ENCODE measurements around the gene BRD3.
A peak's percentile ranks its signal among the peaks of the same experiment; 100 is the strongest.

The BRD3 gene

DNA sequence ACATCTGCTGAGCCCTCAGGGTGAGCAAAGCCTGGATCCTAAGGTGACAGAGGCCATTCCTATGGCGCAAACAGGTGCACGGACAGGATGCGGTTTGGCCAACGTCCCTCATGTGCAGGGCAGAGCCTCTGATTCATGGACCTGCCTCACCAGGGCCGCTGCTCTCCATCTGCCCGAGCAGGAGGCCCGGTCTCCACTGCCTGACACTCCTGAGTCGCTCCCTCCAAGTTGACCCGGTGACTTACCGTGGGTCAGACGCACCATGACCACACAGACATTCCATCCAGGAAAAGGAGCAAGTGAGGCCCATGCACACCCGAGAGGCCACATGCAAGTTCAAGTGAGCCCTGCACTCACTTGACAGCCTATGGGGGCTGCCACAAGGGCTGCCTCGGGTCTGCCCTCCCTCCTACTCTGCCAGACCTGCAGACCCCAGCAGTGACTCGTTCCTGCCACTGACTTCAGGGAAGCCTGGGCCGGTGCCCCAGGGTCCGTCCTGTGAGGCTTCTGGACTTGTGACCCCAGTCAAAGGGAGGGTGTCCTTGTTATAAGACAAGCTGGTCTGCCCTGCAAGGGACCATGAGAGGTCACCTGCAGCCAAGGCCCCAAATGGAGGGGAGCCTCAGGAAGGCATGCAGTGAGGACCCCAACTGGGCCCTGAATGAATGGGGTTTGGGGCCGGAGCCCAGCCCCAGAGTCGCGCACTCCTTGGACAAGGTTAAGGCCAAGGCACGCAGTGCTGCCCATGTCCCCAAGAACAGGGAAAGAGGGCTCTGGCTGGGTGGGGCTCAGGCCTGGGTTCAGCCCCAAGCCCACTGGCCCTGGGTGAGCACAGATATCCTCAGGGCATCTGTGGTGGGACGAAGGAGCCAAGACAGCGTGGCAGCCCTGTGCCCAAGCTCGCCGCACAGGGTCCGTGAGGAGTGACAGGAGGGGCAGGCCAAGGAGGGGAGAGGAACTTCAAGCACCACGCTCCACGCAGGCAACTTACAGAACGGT is 32.5 kb downstream of the BRD3 start:
- no peak for DNase-seq

GRCh38 chr9:134034215-134035040 is 33.4 kb downstream of the BRD3 start:
- no peak for DNase-seq

GRCh38 chr9:134033516-134034214 is 34.2 kb downstream of the BRD3 start:
- DNase-seq = no peak

- DNase-seq = no peak
Measured at GRCh38 chr9:134032456-134033222, 35.2 kb downstream of the BRD3 start.

DNA sequence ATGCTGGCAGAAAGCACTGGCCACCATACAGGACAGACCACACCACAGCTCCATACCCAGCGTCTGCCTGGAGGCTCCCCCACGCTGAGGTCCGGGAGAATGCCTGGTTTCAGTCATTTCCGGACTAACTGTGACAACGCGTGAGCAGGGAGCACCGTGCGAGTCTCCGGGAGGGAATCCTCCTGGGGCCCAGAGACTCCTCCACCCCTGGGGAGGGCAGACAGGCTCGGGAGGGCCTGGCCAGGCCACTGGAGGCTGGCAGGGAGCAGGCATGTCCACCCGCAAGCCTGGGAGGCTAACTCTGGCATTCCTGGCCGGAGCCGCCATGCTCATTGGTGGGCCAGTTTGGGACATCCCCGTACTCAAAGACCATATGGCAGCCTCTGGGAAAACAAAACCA is 36.0 kb downstream of the BRD3 start:
- no peak for DNase-seq

DNA sequence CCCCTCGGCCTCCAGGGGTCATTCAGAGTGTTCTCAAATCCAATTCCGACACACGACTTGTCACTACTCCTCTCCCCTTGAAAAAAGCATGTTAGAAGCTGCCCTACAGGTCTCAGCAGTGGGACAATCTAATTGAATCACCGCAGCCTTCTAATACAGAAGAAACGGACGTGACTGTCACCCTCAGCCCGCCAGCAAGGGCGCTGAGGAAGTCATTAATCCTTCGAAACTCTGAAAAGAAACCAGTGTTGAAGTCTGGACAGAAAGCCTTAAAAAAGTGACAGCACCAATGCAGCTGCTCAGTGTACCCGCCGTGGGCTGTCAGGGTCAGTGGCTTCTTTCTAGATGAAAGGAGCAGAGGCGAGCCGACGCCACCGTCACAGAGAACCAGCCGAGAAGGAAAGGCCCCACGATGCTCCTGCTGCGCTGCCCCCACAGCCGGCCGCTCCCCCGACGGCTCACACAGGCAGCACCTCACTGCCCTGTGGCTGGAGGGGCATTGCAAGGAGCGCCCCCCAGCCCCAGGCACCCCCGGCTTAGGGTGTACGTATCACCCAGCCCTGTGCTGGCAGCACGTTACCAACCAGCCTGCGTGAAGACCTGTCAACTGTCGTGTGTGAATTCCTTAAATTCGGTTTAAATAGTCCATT is 36.9 kb downstream of the BRD3 start:
- DNase-seq = no peak

DNA sequence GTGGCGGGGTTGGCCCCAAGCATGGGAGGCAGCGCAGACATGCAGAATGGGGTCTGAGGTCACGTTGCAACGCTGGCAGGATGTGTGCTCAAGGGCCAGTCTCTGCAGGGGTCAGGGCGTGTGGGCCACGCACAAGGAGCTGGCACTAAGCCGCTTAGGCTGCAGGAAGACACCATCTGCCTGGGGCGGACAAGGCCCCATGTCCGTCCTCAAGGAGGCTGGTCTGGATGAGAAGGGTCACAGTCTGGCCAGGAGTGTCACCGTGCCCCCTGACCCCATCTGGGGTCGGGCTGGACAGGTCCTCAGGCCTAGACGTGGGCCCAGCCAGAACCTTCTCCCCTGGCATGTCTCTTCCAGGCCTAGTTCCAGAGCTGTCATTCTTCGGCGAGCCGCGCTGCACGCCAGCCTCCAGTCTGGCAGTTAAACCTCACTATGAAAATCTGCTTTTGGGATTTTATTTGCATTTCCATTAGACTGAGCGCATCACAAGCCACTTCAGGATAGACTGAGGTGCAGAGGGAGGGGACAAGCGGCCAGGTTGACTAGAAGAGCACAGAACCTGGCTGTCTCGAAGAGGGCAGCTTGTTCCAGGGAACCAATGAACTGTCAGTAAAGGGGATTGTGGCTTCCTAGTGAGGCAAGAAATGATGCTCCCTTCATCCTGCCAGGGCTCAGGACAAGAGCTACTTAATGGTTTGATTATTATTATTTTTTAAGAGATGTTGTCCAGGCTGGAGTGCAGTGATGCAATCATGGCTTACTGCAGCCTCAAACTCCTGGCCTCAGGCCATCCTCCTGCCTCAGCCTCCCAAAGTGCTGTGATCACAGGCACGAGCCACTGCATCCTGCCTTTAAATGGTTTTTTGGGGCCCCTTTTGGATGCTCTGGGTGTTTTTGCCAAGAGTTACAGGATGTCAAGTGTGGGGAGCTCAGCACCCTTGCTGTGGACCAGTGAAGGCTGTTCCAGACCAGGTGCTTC is 38.3 kb downstream of the BRD3 start:
- no peak for DNase-seq

DNA sequence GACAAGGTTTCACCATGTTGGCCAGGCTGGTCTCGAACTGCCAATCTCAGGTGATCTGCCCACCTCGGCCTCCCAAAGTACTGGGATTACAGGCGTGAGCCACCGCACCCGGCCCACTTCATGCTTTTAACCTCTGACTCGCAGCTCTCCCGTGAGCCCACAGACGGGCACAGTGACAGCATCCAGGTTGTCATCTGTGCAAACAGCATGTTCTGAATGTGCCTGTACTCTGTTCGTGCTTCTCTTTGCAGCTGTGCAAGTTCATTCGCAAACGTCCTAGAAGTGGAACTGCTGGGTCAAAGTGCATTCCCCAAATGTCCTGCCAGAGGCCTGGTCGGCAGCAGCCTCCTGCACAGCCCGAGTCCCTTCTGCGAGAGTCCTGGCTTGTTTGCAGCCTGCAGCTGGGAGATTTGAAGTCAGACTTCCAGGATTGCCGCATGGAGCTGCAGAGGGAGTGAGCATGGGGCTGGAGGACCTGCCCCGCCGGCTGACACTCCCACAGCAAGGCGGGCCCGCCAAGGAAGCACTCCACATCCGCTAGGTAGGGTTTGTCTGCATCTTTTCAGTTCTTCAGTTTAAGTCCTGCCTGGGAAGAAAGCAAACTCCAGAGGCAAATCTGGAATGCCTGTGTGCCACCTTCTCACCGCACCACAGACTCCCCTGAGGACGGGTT is 39.1 kb downstream of the BRD3 start:
- no peak for DNase-seq

DNA sequence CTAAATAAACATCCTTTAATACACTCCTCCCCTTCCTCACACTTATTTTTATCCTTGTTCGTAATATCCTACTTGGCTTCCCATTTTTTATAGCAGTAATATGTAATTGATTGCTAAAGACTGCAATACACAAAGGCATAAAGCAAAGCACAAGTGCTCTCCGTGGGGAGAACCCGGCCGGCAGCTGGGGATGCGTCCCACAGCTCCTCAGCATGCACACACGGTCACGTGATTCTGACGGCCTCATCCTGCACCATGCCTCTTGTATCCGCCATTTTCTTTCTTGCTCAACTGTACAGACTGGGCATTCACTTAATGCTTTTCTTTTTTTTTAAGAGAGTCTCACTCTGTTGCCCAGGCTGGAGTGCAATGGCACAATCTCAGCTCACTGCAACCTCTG is 39.8 kb downstream of the BRD3 start:
- no peak for DNase-seq

DNA sequence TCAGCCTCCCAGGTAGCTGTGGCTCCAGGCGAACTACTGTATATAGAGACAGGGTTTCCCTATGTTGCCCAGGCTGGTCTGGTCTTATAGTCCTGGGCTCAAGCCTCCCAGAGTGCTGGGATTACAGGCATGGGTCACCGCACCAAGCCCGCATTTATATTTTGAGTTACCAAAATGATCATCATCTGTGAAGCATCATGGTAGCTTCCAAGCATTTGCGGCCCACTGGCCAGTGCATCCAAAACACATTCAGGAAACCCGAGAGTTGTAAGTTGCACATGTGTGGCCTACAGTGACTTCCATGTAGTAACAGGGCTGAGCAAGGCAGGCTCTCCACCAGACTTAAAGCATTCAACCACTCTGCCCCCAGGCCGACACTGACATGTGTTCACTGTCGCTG is 40.3 kb downstream of the BRD3 start:
- DNase-seq = no peak

GRCh38 chr9:134026981-134027380 is 40.8 kb downstream of the BRD3 start:
- DNase-seq = no peak

- DNase-seq = no peak
Measured at GRCh38 chr9:134026581-134026980, 41.2 kb downstream of the BRD3 start.

- peak; percentile 46 for DNase-seq
Measured at GRCh38 chr9:134025606-134026541, 42.0 kb downstream of the BRD3 start.

DNA sequence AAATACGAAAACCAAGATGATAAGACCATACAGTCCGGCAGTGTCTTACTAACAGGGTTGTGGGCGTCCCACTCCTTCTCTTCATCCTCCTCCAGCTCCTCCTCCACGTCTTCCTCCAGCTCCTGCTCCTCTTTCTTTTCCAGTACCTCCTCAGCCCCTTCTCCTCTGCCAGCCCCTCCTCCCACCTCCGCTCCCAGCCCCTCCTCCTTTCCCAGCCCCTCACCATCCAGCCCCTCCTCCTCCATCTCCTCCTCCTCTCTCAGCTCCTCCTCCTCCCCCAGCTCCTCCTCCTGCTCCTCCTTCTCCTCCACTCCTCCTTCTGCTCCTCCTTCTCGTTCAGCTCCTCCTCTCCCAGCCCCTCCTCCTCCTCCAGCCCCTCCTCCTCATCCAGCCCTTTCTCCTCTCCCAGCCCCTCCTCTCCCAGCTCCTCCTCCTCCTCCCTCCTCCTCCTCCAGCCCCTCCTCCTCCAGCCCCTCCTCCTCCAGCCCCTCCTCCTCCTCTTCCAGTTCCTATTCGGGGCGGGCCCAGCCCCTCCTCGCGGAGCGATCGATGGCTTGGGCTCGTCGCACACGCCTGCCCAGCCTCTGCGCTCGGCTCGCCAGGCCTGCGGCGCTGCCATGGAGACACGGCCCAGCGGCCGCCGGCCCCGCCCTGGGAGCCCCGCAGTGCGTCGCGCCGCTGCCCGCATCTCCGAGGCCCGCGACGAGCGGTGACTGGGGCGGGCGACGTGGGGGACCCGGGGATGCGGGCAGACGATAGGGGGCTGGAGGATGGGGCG is 42.8 kb downstream of the BRD3 start, which contains the start of gene BRD3OS:
TSS of gene BRD3OS (plus strand) at position 654 of the 778 bp plus-strand sequence. CDS start 1,267 bp downstream, outside the sequence.
- peak; percentile 92 for DNase-seq

DNA sequence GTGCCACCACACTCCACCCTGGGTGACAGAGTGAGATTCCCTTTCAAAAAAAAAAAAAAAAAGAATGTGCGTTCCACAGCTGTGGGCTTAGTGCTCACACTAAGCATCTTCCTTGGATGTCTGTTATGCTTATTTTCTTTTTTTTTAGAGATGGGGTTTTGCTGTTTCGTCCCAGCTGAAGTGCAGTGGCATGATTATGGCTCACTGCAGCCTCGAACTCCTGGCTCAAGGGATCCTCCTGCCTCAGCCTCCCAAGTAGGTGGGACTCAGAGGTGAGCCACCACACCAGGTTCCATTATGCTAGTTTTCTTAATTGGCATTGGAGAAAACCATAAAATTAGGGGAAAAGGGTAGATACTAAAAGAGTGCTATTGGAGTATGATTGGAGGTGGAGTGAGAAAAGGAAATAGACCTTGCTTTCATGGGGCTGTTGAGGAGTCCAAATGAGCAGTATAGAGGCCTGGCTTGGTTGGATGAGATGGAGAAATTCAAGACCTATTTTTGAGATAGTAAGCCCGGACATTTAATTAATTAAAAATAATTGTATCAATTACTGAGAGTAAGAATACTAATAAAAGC is 43.5 kb downstream of the BRD3 start:
- DNase-seq = no peak

DNA sequence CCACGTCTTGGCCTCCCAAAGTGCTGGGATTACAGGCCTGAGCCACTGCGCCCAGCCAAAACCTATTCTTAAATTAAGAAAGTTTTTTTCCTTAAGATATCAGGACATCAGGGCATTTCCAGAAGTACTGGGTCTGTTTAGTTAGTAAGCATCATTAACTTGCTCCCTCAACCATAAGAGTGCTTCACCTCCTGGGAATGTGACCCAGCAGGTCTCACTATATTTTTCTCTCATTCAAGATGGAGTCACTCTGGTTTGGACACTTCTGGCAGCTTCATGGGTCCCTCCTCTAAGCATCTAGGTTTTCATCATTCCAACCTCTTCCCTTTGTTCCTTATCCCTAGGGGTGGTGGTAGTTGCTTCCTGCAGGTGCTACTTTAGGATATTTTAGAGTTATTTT is 52.9 kb downstream of the BRD3 start:
- no peak for DNase-seq

GRCh38 chr9:134011401-134011800 is 56.4 kb downstream of the BRD3 start:
- DNase-seq = no peak
